ENCODE data around the gene IL12B.

DNA sequence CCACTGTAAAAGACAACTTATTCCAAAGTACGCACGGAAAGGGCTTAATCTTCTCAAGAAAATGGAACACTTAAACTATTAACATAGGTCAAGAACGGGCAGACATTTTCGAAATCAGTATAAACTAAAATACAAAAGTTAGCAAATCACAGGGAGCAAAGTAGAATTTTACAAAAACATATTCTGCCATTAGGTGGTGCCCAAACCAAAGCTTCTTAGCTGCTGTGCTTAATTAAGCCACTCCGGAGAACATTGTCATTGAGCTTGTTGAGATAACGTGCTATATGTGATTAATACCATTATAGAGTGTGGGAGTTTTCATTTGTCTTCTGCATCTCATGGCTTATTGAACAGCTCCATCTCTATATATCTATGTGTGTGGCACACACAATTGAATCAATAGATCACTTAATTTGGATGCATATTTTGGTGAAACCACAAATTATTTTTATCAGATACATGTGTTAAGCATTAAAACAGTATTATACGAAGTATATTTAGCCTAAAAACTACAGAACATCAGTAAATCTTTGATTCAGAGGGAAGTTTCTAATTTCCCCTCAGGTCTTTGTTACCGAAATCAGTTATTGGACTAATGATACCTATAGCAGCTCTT, 43.8 kb downstream of the IL12B start:
- TF ChIP-seq EZH2 (IDR thresholded peaks at IDR 0.05; ENCODE audit: insufficient read depth, low read length): no peak
- TF ChIP-seq, protein P1, sequence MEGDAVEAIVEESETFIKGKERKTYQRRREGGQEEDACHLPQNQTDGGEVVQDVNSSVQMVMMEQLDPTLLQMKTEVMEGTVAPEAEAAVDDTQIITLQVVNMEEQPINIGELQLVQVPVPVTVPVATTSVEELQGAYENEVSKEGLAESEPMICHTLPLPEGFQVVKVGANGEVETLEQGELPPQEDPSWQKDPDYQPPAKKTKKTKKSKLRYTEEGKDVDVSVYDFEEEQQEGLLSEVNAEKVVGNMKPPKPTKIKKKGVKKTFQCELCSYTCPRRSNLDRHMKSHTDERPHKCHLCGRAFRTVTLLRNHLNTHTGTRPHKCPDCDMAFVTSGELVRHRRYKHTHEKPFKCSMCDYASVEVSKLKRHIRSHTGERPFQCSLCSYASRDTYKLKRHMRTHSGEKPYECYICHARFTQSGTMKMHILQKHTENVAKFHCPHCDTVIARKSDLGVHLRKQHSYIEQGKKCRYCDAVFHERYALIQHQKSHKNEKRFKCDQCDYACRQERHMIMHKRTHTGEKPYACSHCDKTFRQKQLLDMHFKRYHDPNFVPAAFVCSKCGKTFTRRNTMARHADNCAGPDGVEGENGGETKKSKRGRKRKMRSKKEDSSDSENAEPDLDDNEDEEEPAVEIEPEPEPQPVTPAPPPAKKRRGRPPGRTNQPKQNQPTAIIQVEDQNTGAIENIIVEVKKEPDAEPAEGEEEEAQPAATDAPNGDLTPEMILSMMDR (IDR thresholded peaks at IDR 0.05; ENCODE audit: insufficient read depth, low read depth, low read length): peak; percentile 44
